Measurements from ENCODE around the gene MTA2.

- TF ChIP-seq EP300 (conservative IDR thresholded peaks at IDR 0.05; ENCODE audit: poor library complexity, severe bottlenecking) = no peak
- no peak for TF ChIP-seq CTCF (IDR thresholded peaks at IDR 0.05; ENCODE audit: poor library complexity, severe bottlenecking)
- TF ChIP-seq POLR2AphosphoS5 (IDR thresholded peaks at IDR 0.05) = no peak
- no peak for TF ChIP-seq EZH2 (IDR thresholded peaks at IDR 0.05; ENCODE audit: borderline replicate concordance, insufficient read depth, low read length, poor library complexity, severe bottlenecking)
- TF ChIP-seq TAF1 (IDR thresholded peaks at IDR 0.05; ENCODE audit: low read depth) = no peak
- no peak for TF ChIP-seq REST (IDR thresholded peaks at IDR 0.05; ENCODE audit: borderline replicate concordance)
Measured at GRCh38 chr11:62574363-62575071, 27.1 kb downstream of the MTA2 start.
